HEK293 (cell line): Measurements from ENCODE around the gene LLGL2.

Experiments
- HOXA7 ChIP-seq: sonication (generic); formaldehyde crosslinking; IDR thresholded peaks from 2 replicates; pipeline ENCODE4 v1.8.1; 2022; ENCODE audit warnings: missing genetic modification reagents, borderline replicate concordance
- KLF16 ChIP-seq: fragments of 450-650 bp; formaldehyde crosslinking; IDR thresholded peaks from 2 replicates; pipeline ENCODE4 v1.5.1; 2017; ENCODE audit warnings: missing biosample characterization, missing genetic modification characterization
- PRDM1 ChIP-seq: fragments of 450-650 bp; formaldehyde crosslinking; IDR thresholded peaks from 2 replicates; pipeline ENCODE4; 2016; ENCODE audit warnings: missing biosample characterization, missing genetic modification characterization
- ZNF114 ChIP-seq: fragments of 450-650 bp; formaldehyde crosslinking; IDR thresholded peaks from 2 replicates; pipeline ENCODE4 v1.5.0; 2017; ENCODE audit warnings: missing biosample characterization, missing genetic modification characterization
- ZNF274 ChIP-seq, 2 experiments: fragments of 200-500 bp in 1 of 2; fragments of 450-650 bp in 1 of 2; sonication (Bioruptor generic) in 1 of 2; formaldehyde crosslinking in 1 of 2; IDR thresholded peaks; 2 replicates each; pipeline versions ENCODE4 v1.5.1 to v1.6.1; 2014 to 2016; ENCODE audit warnings: borderline replicate concordance in 1 of 2, inconsistent platforms in 1 of 2, low read length in 1 of 2, missing biosample characterization in 1 of 2, missing genetic modification characterization in 1 of 2
- ZNF549 ChIP-seq: fragments of 450-650 bp; IDR thresholded peaks from 2 replicates; pipeline ENCODE4 v1.5.1; 2018; ENCODE audit warnings: missing biosample characterization, missing genetic modification characterization, mild to moderate bottlenecking, inconsistent platforms, moderate library complexity
- ZNF558 ChIP-seq: fragments of 450-650 bp; formaldehyde crosslinking; IDR thresholded peaks from 2 replicates; pipeline ENCODE4 v1.5.1; 2016; ENCODE audit warnings: missing biosample characterization, missing genetic modification characterization
- ZNF776 ChIP-seq: fragments of 450-650 bp; formaldehyde crosslinking; IDR thresholded peaks from 2 replicates; pipeline ENCODE4 v1.5.0; 2017; ENCODE audit warnings: missing biosample characterization, missing genetic modification characterization, borderline replicate concordance
- TF ChIP-seq, protein P1 (sequence below): fragments of 450-650 bp; formaldehyde crosslinking; IDR thresholded peaks from 2 replicates; pipeline ENCODE4 v1.5.1; 2016; ENCODE audit warnings: missing biosample characterization, missing genetic modification characterization

DNA sequence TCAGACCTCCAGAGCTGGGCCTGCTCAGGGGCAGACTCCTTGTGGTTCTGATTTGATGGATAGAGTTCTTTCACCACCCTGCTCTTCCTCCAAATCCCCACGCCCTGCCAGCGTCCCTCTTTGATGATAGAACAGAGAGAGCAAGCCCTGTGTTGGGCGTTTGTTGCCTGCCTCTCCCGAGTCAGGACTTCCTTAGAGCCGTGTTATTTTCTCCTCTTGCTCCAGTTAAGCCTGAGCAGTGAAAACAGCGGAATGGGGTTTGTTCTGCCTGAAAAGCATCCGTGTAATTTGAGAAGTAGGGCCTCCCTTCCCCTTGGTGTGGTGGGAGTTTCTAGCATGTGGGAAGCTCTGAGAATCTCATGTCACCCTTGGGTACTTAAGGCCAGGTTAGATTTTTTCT is 47.0 kb upstream of the LLGL2 start:
- TF ChIP-seq, protein P1, sequence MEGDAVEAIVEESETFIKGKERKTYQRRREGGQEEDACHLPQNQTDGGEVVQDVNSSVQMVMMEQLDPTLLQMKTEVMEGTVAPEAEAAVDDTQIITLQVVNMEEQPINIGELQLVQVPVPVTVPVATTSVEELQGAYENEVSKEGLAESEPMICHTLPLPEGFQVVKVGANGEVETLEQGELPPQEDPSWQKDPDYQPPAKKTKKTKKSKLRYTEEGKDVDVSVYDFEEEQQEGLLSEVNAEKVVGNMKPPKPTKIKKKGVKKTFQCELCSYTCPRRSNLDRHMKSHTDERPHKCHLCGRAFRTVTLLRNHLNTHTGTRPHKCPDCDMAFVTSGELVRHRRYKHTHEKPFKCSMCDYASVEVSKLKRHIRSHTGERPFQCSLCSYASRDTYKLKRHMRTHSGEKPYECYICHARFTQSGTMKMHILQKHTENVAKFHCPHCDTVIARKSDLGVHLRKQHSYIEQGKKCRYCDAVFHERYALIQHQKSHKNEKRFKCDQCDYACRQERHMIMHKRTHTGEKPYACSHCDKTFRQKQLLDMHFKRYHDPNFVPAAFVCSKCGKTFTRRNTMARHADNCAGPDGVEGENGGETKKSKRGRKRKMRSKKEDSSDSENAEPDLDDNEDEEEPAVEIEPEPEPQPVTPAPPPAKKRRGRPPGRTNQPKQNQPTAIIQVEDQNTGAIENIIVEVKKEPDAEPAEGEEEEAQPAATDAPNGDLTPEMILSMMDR, result no peak
- TF ChIP-seq HOXA7 (CRISPR knock-in tag) (no peak), ZNF549 (tag by site-specific recombination) (no peak), PRDM1 (no peak), KLF16 (tag by site-specific recombination) (no peak), ZNF114 (tag by site-specific recombination) (no peak), ZNF558 (tag by site-specific recombination) (no peak), ZNF274 (IDR thresholded peaks at IDR 0.05; ENCODE audit: low read length) (no peak), ZNF274 (tag by site-specific recombination; IDR thresholded peaks at IDR 0.05; ENCODE audit: borderline replicate concordance) (no peak), ZNF776 (tag by site-specific recombination) (no peak)
